Inflammatory macrophage (primary cell): ENCODE data around the gene KSR2.

ENCODE experiments used
- DNase-seq, 2 donors: peaks; one replicate each; pipeline ENCODE4 v3.0.0-alpha.2; 2020 to 2022

Gene KSR2

DNA sequence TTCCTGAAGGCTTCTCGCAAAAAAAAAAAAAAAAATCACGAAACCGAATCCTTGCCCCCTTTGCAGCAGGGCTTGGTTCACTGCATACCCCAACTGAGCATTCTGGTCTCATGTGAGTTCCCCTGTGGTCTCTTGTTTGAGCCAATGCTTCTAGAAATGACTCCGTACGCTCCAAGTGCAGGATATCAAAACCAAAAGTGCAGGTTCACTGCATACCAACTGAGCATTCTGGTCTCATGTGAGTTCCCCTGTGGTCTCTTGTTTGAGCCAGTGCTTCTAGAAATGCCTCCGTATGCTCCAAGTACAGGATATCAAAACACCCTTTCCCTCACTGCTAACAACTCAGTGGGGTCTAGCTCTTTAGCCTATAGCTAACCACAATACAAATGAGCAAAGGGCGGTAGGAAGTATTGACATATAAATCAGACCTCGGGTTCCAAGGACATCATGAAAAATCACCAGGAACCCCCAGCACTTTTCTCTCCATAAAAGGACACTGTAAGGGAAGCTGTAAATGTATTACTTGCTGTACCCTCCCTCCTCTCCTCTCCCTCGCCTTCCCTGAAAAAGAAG is 401.1 kb downstream of the KSR2 start:
- DNase-seq, result no peak

GRCh38 chr12:117564881-117565280 is 403.9 kb downstream of the KSR2 start:
- no peak for DNase-seq

DNA sequence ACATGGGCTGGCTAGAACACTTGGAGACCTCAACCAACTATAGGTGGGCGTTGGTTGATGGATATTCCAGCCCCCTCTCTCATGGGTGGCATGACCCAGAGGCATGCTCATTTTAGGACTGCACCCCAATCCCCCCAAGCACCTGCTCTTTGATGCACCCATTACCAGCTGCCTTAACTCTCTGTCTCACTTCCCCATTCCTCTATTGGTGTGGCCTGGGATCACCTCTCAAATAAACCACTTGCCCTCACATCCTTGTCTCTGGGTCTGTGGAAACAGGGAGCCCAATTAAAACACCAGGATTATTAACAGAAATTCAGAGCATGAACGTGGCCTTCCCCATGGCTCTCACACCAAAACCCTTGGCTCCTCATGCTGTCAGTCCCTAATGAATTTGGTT is 405.1 kb downstream of the KSR2 start:
- DNase-seq, result no peak

GRCh38 chr12:117563007-117563406 is 405.8 kb downstream of the KSR2 start:
- no peak for DNase-seq

- no peak for DNase-seq
Observed at GRCh38 chr12:117561990-117562389, 406.8 kb downstream of the KSR2 start.

DNA sequence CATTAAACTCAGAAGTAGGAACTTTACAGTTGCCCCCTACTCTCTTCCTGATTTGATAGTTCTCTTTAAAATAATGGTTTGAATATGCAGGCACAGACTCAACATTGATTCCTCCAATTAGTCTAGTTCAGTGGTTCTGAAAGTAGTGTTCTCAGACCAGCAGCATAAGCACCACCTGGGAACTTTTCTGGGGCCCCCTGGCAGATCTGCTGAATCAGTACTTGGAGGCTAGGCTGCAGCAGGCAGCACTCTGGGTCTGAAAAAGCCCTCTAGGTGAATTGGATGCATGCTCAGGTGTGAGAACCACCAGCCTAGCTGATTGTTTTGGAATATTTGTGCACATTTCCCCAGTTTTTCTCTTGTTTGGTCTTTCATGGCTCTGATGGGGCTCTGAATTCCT is 408.8 kb downstream of the KSR2 start:
- DNase-seq, result no peak

GRCh38 chr12:117555889-117556288 is 412.9 kb downstream of the KSR2 start:
- DNase-seq, result no peak

DNA sequence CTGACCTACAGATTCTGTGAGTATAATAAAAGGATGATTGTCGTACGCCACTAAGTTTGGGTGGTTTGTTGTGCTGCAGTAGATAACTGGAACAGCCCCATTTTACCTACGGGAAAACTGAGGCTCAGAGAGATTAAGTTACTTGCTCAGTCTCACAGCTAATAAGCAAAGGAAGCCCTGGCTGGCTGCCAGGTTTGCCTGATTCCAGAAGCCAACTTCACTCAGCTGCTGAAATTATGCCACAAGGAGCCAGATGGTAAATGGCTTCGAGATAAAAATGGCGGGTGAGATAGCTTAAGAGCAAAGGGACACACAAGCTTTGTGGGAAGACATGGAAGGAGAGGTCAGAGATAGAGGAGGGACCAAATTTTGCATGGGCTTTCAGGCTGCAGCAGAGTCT is 415.8 kb downstream of the KSR2 start:
- no peak for DNase-seq

- DNase-seq, result no peak
Observed at GRCh38 chr12:117551665-117552064, 417.1 kb downstream of the KSR2 start.

DNA sequence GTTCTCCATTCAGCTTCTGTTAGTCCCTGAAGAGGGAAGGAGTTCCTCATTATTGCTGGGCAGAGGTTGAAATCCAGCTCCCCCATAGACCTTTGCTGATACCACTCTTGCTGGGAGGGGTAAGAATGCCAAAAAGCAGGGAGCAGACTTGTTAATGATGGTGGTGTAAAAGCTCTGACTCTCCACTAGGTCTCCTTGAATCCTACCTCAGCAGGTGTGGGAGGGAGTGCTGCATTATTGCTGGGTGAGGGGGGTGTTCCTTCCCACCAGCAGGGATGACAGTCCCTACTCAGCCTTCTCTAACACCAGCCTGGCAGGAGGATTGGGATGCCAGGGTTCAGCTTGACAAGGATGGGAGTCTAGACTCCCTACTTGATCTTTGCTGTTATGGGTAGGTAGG is 421.6 kb downstream of the KSR2 start:
- no peak for DNase-seq

GRCh38 chr12:117545216-117545615 is 423.6 kb downstream of the KSR2 start:
- DNase-seq, result no peak

GRCh38 chr12:117540011-117540410 is 428.8 kb downstream of the KSR2 start:
- DNase-seq, result no peak

DNA sequence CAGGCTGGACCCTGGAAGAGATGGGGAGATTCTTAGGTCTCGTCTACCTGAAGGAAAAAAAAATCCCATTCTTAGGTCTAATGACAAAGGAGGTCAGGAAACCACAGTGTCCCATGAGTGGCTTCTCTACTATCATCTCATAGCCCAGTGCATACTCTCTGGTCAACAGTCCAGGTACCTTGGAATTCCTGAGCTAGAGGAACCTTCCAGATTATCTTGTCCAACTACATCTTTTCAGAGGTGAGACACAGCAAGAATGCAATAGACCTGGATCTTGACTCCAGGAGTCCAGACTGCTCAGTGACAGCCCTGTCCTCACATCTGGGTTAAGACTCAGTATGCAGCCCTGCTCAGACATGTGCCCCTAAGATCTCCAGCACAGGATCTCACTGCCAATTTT is 429.9 kb downstream of the KSR2 start:
- no peak for DNase-seq

- no peak for DNase-seq
Observed at GRCh38 chr12:117538032-117538690, 430.6 kb downstream of the KSR2 start.

DNA sequence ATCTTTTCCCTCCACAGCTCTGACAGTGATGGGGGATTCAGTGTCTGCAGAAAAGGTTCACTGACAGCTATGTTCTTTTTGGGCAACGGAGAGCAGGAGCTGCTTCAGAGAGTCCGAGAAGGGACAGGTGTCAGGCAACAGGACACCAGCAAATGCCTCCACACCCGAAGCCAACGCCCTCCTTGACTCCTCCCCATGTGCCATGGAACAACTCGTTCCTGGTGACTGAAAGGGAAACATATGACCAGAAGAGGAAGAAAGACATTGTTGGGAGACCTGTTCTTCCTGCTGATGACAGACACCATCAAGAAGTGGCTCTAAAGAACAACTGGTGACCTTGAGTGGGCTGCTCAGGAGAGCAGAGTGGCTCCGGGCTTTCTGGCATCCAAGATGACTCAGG is 435.1 kb downstream of the KSR2 start:
- DNase-seq, result no peak

GRCh38 chr12:117530796-117531195 is 438.0 kb downstream of the KSR2 start:
- DNase-seq, result no peak

- no peak for DNase-seq
Observed at GRCh38 chr12:117528538-117528937, 440.3 kb downstream of the KSR2 start.

DNA sequence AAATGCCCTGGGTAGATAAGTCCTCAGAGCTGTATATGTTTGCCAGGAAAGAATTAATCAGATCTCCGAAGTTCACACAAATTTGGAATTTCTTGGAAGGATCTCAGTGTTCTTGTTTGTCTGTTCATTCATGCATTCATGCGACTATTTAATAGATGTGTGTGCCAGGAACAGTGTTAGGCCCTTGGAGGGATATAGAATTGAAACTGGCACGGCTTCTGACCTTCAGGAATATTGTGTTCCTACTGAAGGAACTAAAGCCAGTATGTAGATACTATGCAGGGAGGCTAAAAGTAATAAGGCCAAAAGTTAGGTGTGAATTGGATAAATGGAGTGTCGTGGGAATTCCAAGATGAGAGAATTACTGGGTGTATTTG is 441.3 kb downstream of the KSR2 start:
- no peak for DNase-seq

DNA sequence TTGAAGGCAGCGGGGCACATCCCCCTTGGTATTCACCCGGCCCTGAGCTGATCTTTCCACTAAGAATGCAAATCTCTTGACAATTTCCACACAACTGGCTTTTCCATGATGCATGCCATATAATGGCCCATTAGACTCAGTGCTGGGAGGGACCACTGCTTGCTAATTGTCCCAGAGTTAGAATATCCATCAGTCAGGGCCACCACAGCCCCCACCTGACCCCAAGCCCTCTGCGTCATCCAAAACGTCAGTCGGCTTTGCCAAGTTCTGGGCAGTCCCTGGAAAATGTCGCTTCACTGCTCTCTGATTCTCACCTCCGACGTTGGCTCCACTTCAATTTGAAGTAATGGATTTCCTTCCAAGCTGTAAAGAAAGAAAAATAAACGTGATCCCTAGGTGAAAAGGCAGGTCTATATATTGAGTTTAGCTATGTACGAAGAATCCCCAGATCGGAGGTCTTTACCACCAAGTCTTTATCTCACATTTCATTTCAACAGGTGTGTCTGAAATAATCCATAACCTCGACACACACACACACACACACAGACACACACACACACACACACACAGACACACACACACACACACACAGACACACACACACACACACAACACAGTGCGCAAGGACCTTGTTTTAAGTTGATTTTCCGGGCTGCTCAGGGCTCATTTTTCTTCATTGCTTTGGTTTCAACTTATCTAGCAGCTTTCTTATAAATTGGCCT is 441.9 kb downstream of the KSR2 start:
- no peak for DNase-seq

DNA sequence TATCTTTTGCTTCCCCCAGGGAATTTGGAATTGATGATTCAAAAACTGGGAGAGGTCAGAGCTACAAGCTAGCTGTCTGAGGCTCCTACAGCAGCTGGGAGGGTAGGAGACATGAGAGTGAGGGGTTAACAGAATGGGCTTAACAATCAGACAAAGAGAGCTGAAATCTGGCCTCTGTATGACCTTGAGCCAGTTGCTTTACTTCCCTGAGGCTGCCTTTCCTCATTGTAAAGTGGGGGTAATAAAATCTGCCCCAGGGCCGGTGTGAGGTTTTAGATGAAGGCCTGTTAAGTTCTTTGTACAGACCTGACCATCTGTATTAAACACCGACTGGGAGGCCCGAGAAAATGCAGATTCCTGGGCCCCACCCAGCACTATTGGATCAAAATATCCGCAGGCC is 443.0 kb downstream of the KSR2 start:
- no peak for DNase-seq

DNA sequence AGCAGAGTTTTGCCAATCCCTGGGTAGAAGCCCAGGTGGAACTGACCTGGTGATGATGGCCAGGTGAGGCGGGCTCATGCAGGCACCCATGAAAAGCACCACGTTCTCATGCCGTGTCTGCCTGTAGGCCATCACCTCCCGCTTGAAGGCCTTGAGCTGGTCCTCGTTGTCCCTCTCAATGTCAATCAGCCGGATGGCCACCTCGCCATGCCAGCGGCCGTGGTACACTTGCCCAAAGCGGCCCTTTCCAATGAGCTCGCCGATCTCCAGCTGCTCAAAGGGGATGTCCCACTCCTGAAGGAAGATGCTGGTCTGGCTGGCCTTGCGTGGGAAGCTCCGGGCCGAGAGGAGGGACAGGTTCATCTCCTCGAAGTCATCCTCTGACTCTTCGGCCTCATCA is 444.0 kb downstream of the KSR2 start:
- DNase-seq, result no peak

- peak in 1 of 2 donors; percentile 27 for DNase-seq
Observed at GRCh38 chr12:117523971-117524370, 444.8 kb downstream of the KSR2 start.

DNA sequence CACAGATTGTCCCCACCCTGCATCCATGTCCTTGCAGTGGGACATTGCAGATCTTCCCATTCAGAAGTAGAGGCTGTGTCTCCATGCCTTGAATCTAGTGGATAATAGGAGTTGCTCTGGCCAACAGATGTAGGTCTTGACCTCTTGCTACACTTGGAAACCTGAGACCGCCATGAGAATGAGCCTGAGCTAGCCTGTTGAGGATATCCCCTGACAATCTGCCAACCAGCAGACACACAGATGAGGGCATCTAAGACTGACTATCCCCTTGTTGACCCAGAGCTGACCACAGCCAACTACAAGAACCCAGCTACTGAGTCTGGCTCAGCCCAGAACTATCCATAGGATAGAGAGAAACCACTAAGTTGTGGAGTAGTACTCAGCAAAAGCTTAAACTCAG is 446.2 kb downstream of the KSR2 start:
- no peak for DNase-seq

DNA sequence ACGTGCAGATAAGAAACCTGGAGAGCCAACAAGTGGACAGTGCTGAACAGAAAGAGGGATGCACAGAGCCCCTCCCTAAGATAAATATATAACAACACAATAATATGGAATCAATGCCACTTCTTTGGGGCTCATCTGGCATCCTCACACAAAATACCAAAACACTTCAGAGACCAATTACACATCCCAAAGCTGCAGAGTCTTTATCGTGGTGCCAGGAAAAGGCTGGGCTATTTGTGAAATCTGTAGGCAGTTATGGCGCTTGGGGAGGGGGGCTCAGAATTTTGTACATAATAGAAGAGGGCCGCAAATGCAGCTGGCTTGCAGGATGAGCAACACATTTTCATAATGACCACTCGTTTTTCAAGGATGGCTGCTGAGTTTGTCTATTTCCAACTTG is 446.9 kb downstream of the KSR2 start:
- DNase-seq, result no peak
